GM12873 (cell line): ENCODE data around the gene FATE1.

Experiments used
- CTCF ChIP-seq: IDR thresholded peaks from 2 replicates; pipeline ENCODE4 v1.5.1; 2012; ENCODE audit warnings: low read depth, mild to moderate bottlenecking, moderate library complexity, low read length, control low read depth; ENCODE audit not compliant: insufficient read depth; ENCODE audit errors: missing control alignments

FATE1 gene

DNA sequence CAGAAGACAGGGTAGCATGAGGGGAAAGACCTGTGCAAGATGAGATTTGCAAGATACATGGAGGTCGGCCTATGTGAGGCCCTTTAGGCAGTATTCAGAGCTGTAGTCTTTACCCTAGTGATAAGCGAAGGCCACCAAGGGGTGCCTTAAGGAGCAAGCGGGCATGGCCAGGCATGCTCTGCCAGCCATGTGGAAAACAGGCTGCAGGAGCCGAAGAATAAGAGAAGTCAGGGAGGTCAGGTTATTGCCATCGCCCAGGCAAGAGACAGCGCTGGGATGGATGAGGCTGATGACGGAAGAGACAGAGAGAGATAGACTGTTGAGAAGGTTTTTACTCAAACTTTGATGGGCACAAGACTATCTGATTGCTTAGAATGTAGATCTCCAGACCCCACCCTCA is 7.0 kb upstream of the FATE1 start:
- no peak for TF ChIP-seq CTCF

DNA sequence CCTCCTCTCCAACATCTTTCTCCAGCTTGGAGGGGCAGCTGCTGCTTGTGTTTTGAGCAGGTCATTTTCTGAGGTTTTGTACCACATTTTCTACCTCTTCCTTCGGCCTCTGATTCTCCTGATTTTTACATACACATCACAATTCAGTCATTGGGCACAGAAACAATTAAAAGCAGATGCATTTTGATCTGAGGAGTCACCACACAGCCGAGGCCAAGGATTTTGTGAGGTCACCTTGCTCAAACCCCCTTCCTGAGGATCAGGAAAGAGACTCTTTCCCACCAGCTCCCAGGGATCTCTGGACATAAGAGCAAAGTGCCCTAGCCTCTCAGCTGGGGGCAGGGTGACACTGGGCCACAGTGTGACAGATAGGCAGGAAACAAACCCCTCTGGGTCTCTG is 5.4 kb upstream of the FATE1 start:
- TF ChIP-seq CTCF = no peak

DNA sequence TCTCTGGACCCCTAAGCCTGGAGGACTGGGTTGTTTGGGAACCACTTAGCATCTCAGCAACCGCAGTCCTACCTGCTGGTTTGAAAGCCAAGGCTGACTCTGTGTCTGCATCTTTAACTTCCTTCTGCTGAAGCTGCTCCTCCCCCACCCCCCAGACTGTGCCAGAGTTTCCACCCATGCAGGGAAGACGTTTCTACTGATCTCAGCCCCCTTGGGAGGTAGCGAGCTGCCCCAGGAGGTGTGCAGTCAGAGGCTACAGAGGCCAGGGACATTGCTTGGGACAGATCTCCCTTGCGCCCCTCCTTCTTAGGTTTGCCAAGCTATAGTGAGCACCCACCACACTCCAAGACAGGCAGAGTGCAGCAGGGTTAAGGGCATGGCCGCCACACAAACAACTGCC is 4.7 kb upstream of the FATE1 start:
- no peak for TF ChIP-seq CTCF

DNA sequence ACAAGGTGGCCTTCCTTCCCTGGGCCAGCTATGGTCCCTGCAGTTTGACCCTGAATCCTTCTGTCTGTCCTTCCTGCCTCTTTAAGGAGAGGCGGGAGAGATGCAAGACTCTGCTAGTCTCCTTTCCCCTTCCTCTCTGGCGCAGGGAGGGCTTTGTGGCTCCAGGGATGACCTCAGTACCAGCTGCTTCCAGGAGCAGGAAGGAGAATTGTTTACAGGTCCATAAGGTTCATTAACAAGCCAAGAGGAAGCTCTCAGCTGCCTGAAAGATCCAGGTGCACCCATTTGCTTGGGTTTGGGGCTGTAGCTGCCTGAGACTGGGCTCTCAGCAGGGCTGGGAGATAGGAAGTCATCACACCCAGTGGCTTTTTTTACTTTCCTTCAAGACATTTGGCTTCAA is 4.0 kb upstream of the FATE1 start:
- TF ChIP-seq CTCF = no peak

- TF ChIP-seq CTCF = no peak
Observed at GRCh38 chrX:151712253-151712652, 3.6 kb upstream of the FATE1 start.

DNA sequence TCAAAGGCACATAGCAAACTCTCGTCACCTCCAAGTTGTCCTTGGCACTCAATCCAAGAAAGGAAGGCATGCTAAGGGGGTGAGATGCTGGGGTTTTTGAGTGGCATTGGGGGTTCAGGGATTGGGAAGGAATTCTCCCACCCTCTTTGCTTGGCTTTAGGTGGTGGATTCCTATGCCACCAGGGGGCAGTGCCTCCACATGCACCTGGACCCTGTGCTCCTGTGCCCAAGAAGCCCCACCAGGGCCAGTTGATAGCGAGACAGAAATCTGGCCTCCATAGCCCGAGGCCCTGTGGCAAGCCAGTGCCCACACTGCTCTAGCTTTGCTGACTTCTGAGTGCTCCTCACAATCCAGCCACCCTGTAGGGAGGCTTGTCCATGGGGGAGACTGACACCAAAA is 2.0 kb upstream of the FATE1 start:
- TF ChIP-seq CTCF = peak; percentile 82

DNA sequence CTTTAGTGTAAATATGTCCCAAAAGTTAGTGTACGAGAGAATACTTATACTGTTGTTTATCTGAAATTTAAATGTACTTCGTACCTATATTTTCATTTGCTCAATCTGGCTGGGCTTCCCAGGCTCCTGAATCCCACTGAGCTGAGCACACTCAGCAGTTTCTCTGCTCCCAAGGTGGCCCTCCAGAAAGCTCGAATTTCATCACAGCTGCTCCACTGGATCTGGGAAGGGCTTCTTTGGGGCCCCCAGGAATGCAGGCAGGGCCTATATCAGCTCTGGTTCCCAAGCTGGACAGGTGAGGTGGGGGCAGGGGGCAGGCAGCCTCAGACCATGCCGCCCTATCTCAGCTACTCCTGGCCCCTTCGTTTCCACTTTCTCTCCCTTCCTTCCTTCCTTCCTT is 1.5 kb upstream of the FATE1 start:
- TF ChIP-seq CTCF = no peak
